Fibroblast of peridontal ligament (primary cell): ENCODE data around the gene FGGY.

Source experiments
- DNase-seq: peaks from one replicate; pipeline ENCODE4 v3.0.0-alpha.2; 2010; ENCODE audit errors: extremely low read depth

Gene FGGY

DNA sequence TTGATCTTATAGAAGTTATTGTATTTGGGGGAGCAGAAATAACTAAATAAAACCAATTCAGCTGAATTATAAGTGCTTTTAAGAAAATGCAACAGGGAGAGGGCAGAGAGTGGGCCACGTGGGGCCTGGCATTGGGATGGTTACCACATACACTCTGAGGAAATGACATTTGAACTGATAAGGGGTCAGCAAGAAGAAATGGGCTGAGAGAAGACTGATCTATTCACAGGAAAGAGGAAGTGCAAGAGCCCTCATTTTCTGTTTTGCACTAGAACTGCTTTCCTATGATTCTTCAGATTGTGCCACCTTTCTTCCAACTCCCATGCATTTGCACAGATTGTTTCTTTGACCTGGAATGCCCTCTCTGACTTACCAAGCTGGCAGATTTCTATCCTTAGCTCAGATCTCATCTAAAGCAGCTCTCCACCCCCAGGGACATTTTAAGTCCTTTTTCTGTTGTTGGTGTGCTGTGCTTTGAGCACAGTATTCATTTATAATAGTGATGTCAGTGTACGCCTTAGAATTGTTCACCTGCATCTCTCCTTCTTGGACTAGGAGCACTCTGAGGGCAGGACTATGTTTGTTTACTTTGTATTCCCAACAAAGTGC is 115.9 kb downstream of the FGGY start:
- no peak for DNase-seq

DNA sequence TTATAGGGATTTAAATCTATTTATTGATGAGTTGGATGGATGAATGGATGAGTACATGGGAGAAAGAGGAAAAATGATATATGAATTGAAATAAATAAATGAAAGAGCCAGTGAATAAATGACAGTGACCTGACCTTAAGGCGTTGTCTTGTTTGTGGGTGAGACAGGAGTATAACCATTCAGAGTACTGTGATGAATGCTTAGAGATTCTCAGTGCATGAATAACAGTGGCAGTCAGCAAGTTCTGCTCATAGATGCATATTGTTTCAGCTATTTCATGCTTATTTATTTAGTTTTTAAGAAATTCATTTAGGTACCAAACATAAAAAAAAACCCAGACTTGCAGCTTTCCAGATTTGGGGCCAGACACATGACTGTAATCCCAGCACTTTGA is 116.4 kb downstream of the FGGY start:
- no peak for DNase-seq

DNA sequence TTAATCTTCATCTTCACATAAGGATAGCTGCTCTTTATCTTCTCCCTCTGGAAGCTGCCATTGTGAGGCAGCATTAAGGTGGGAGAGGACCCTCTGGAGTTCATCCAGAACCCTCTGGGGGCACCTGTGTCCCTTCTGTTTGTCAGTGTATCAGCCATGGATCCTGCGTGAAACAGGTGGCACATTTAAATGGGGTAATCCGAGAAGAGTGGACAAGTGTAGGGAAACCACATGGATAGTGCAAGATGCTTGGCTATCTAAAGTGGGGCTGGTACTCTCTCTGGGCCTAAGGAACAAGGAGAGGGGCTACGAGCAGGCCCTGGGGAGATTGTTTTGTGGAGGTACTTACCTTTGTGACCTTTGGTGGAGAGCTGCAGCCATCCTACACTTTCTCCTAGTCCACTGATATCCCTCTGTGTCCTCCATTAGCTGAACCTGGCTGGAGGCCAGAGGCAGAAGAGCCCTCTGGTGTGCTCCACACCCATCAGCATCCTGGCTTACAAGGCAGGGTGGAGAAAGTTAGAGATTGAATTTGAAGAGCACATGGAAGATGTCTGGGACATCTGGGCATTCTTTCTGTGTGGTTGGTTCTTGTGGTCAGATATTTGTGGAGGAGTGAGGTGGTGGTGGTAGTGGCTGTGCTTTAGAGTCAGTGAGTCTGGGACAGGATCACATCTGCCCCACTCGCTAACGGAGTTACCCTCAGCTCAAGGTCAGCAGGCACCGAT is 117.7 kb downstream of the FGGY start:
- DNase-seq, result peak; percentile 61

DNA sequence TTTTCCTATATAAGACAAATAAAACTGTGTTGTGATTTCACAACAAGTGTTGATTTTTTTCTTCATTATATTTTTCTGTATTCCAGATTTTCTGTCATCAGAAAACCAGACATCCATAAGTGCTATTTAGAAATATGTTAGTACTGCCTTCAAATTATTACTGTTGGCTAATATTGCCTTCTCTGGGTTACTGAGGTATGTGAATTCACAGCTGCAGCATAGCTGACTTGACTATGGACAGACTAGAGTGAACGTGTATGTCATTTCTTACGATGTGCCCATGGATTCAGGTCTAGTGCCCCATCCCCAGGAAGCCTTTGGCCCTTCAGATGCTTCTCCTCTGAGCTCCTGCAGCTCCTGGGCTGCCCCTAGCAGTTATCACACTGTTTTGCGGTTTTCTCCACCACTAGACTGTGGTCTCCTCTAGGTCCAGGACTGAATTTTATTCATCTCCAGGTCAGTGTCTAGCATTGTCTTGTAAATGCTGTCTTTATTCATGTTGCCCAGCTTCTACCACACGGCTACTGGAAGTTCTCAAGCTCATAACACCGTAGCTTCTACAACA is 118.5 kb downstream of the FGGY start:
- DNase-seq, result no peak

DNA sequence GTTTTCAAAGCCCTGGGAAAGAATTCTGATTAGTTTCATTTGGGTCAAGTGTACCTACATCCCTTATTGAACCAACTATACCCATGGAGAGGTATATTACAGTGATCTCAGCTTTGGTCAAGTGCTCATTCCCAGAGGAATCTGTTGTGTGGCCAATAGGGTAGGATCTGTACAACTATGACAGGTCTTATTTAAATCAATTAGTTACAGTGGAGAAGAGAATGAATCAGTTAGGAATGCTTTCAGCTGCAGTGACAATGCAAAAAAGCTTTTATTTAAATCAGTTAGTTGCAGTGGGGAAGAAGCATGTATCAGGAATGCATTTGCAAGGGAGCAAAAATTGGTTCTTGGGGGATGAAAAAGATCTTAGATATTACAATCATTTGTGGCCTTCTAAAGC is 119.0 kb downstream of the FGGY start:
- peak; percentile 56 for DNase-seq

DNA sequence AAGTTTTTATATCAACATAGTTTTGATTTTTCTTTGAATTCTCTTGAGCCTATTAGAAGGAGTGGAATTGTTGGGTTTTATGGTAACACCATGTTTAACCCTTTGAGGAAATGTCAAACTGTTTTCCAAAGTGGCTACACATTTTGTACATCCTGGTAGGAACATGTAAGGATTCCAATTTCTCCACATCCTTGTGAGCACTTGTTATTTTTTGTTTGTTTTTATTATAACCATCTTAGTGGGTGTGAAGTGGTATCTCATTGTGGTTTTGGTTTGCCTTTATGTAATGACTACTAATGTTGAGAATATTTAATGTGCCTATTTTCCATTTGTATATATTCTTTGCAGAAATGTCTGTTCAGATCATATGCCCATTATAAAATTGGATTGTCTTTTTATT is 120.5 kb downstream of the FGGY start:
- DNase-seq, result no peak

DNA sequence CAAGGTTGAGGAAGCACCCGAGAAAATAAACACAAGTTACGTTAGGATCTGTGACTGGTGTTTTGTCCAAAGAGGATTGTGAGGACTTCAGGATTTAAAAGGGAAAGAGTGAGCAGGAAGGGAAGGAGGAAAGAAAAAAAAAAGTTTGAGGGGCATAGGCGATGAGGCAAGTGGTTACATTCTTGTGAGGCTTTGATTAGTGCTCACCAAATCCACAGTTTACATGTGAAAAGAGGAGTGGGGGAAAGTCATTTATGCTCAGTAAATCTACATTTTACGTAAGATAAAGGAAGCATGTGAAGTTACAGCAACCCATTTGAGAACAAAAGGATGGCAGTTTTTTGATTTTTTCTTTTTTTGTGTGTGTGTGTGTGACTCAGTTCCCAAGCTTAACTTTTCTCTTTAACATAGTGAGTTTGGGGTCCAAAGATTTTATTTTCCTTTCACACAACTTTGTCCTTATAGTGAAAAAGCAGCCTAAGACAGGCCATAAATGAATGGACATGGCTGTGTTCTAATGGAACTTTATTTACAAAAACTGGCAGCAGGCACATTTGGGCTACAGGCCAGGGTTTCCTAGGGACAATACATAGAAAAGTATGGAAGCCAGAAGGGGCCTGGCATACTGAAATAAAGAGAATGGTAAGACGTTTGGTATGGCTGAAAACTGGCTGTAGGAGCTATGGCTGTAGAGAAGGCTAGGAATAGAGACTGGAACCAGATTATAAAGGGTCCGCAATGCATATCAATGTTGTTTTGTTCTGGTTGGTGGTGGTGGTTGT is 121.7 kb downstream of the FGGY start:
- peak; percentile 51 for DNase-seq

DNA sequence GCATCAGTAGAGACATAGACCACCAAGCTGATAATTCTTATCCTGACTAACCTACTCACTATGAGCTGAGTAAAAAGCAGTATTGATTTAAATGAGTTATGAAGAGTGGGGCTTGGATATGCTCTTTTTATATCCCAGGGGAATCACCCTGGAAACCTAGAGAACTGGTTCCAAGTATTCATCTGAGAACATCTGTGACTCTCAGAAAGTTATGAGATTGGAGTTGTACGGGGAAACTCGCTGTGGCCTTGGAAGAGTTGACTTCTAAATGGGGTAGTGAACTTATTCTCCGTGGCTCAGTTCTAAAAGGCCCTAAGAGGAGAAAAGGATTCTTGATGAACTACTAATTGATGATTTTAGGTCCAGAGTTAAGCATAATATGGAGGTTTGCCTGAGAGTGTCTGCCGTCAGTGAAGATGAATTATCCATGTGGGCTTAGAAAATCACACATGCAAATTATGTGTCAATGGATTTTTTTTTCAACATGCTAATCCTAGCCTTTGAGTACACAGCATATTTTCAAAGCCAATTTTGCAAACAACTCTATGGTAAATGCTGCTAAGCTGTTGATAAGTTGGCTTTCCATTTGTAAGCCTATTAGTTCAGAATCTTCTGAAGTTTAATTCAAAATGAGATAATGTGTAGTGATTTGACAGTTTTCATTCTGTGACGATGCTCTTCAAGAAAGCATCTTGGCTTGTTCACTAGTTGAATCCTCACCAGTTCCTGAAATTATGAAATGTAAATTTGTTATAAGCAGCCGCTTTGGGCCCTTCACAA is 122.7 kb downstream of the FGGY start:
- DNase-seq, result no peak

DNA sequence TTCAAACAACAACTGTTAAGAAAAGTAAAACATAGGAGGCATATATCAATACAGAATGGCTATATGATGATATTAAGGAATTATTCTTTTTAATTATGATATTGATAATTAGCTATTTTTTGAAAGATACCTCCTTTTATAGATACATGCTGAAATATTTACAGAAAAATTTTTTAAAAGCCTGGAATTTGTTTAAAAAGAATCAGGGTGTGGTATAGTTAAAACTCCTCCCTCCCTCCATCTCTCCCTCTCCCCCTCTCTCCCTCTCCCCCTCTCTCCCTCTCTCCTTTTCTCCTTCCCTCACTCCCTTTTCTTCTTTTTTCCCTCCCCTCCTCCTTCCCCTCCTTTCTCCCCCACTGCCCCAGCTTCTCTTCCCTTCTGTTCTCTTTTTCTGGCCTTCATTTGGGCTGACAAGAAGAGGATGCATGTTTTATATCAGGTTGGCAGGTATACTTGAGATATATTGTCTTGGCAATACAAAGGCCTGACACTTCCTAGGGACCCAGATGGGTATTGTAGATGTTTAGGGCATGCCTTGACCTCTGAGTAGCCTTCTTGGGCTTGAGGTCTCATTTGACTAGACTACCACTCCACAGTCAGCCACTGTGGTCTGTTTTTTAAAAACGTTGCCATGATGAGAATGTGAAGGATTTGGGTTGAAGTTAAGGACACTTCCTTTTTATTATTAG is 124.5 kb downstream of the FGGY start:
- no peak for DNase-seq

DNA sequence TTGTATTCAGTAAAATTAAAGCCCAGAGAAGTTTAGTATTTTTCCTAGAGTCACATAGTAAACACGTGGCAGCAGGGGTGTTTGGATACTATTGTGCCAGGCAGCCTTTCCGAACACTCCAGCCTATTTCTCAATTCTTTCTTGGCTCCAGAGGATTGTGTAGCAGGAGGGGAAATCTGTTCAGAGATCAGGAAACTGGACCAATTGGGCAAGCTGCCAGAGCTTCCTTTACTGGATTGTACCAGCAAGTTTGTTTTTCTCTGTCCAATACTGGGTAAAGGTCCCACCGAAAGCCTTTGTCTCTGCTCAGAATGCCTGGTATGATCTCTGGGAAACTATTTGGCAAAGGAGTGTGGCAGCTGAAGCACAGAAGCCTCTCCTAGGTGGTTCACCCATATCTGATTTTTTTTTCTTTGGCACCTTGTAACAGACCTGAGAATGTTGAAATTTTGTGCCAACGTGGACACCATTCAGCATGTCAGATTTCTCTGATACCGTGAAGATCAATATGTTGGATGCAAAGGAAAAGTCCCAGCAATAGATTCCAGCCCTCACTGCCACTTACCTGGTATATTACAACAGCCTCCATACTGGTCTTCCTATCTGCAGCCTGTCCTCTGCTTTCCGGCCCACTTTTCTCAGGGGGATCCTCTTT is 126.2 kb downstream of the FGGY start:
- DNase-seq, result peak; percentile 84

DNA sequence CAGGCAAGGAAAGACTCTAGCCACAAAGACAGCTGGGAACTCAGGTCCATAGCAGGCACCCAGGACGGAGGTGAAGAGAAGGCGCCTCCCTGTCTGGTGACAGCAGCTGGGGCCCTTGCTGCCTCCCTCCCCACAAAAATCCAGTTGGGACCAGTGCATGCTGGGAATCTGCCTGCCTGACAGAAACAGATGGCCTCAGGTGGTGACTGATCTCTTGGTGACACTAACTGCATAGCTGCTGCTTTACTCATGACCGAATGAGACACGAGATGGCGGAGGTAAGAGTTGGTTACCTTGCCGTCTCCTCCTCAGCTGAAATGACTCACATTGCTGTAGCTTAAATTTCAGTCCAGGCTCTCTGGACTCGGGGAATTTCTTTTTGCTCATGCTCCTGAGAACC is 130.3 kb downstream of the FGGY start:
- DNase-seq, result no peak

DNA sequence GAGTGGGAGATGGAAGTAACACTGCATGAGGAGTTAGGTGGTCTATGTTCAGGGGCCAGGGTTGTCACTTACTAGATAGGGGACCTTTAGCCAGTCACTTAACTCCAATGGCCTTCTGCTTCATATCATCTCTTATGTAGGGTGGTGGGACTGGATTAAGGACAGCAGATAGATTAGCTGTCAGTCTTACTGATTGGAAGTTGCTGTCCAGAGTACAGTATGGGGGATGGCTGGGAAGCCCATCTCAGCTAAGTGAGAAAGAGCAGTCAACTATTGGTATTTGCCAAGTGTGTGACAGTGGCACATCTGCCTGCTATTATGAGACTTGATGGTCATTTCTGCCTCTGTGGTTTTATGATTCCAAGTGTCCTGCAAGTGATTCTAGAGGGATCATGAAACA is 130.9 kb downstream of the FGGY start:
- no peak for DNase-seq

DNA sequence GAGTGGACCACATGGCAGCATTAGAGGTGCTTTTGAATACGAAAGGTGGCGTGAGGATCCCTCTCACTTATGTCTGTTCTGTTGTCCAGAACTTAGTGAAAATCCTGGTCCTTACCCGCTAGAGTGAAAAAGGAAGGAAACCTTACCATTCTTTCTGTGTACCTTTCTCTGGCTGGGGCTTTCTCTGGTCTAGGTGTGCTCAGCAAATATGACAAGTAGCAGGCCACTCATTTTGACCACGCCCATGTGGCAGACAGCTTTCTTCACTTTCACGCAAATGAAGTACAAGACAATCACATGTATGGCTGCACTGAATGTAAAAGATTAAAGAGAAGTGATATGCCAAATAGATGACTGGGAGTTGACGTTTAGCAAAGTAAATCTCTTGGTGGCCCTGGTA is 131.9 kb downstream of the FGGY start:
- no peak for DNase-seq

DNA sequence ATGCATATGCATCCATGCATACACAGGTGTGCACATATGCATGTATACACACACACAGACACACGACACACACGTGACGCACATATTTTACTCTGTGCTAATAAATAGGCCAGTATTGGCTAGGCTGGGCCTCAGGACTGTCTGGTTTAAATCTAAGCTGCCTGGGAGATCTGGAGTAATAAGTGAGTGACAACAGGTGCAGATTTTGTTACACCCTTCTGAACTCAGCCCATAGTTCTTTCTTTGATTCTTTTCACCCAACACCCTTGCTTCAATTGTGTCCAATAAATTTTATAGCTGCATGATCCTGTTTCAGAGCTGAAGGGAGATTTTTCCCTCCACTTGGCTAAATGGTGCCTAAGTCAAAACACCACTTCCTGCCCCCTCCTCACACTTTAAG is 132.8 kb downstream of the FGGY start:
- DNase-seq, result no peak

DNA sequence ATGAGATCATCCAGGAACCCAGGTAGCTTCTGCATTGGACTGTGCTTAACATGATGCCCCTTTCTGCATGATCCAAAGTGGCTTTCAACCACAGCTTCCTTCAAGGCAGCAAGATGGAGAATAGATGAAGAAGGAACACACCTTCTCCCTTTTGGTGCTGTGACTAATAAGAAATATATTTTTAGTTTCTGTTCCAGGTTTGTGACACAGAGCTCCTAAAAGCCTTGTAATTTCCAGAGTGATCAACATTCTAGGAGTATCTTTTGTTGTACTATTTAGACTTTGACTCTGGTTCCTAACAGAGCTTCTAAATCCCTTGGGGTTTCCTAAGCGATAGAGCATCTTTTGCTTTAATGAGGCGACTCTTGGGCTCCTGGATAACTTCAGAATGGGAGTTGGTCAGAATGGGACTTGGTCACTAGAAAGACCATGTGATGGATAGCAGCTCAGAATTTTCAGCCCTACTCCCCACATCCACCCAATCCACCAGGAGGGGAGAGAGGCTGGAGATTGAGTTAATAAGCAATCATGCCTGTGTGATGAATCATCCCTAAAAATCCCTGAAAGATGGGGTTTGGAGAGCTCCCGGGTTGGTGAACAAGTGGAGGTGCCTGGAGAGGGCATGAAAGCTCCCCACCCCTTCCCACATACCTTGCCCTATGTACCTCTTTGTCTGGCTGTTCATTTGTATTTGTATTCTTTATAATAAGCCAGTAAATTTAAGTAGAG is 134.8 kb downstream of the FGGY start:
- DNase-seq, result peak; percentile 45

DNA sequence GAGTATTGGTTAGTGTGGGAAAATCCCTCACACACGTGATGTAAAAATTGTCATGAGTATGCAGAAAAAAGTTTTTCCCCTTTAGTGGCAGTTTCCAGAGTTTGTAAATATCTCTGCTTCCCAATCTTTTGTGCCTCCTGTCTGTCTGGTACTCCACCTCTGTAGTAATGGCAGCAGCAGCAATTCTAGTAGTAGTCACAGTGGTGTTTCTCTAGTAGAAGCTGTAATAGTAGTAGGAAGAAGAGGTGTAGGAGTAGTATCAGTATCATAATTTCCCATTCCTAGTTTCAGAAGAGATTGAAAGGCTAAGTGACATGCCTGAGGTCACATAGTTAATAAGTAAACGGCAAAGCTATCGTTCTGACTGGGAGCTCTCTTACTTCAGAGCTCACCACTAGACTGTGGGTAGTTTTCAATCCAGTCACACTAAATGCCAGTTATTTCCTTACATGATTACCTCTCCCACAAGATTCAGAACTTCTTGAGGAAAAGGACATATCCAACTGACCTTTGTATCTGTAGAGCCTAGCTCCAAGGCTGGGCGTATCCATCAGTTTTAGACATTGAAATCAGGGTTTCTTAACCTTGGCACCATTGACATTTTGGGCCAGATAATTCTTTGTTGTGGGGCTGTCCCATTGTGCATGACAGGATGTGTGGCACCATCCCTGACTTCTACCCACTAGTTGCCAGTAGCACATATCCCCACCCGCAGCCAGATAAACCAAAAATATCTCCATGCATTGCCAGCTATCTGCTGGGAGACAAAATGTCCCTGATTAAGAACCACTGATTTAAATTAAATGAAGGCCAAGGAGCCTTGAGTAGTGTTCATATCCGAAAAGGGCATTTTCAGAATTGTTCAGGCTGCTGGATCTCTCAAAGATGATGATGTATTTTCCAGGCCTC is 135.9 kb downstream of the FGGY start:
- no peak for DNase-seq

DNA sequence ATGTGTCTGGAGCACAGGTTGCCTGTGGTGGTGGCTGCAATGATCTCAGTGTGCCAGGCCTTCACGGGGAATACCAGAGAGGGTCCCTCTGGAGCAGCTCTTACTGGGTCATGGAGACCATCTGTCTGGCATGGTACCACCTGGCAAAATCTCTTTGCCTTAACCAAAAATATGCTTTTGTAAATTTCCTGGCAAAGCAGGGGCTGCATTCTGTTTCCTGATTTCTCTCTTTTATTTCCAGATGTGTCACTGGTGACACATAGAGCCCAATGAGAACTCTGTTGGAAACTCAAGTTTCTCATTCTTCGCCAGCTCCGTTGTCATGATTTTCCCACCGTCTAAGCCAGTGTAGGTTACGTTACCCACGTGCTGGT is 136.5 kb downstream of the FGGY start:
- peak; percentile 95 for DNase-seq

DNA sequence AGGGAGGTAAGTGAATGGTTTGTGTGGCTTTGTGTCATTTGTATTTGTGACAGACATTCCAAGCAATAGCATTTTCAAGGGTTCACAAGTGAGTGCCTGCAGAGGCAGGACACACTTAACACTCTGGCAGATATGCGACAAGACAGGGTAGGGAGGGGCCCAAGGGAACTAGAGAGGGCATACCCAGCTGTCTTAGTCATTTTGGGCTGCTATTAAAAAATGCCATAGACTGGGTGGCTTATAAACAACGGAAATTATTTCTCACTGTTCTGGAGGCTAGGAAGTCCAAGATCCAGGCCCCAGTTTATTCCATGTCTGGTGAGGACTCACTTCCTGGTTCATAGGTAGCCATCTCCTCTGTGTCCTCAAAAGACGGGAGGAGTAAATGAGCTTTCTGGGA is 137.4 kb downstream of the FGGY start:
- DNase-seq, result peak; percentile 60

DNA sequence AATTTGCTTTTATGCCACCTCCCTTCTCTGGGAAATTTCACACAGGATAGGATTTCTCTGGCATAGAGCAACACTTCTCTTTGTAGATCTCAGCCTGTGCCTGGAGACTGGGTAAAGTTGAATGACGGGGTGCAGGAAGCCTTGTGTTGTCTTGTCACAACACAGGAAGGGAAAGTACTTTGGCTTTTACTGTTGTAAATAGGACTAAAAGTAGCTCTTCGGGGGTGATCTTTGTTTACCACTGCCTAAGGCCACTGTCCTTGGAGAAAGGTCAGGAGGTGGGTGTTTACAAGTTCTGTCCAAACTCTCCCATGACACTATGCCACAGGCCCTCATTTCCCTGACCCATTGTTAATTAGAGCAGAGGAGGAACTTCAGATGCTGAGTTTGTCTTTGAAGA is 139.7 kb downstream of the FGGY start:
- DNase-seq, result no peak
